ENCODE data around the gene SFSWAP.
"Not testable (repeated sequence)": the region's sequence is repeated elsewhere in the genome, so short reads cannot be mapped to it uniquely, and the experiment has no call there.

The SFSWAP gene

GRCh38 chr12:131680392-131681256 lies 30.3 kb upstream of the SFSWAP start:
- H3K27me3 ChIP-seq (ENCODE audit: control insufficient read depth, insufficient read depth, low read length); DNase-seq (ENCODE audit: low read depth, low spot score); H3K36me3 ChIP-seq (ENCODE audit: control insufficient read depth, insufficient read depth, low read length); H3K4me3 ChIP-seq (ENCODE audit: low read length); H3K9me3 ChIP-seq (ENCODE audit: control insufficient read depth, insufficient read depth, low read length); H3K27ac ChIP-seq (ENCODE audit: low read length); H3K4me1 ChIP-seq (ENCODE audit: control insufficient read depth, insufficient read depth, low read length): not testable (repeated sequence)
- no CpG with 5 or more reads among the region's 18 CpGs for WGBS (ENCODE audit: insufficient coverage, insufficient read length)

GRCh38 chr12:131681257-131681620 lies 29.7 kb upstream of the SFSWAP start:
- H3K27me3 ChIP-seq (ENCODE audit: control insufficient read depth, insufficient read depth, low read length) = no peaks in the 10 kb centered on the region
- no peaks in the 10 kb centered on the region for H3K36me3 ChIP-seq (ENCODE audit: control insufficient read depth, insufficient read depth, low read length)
- H3K9me3 ChIP-seq (ENCODE audit: control insufficient read depth, insufficient read depth, low read length) = no peaks in the 10 kb centered on the region
- no peak for DNase-seq (ENCODE audit: low read depth, low spot score)
- WGBS (ENCODE audit: insufficient coverage, insufficient read length) = no CpG with 5 or more reads among the region's 5 CpGs
- H3K27ac ChIP-seq (ENCODE audit: low read length) = no peak overlapping the region
- H3K4me1 ChIP-seq (ENCODE audit: control insufficient read depth, insufficient read depth, low read length) = peaks cover 5% of the 10 kb centered on the region
- H3K4me3 ChIP-seq (ENCODE audit: low read length) = no peak overlapping the region

GRCh38 chr12:131681746-131682509 lies 29.0 kb upstream of the SFSWAP start:
- not testable (repeated sequence) for H3K36me3 ChIP-seq (ENCODE audit: control insufficient read depth, insufficient read depth, low read length); H3K27ac ChIP-seq (ENCODE audit: low read length); H3K27me3 ChIP-seq (ENCODE audit: control insufficient read depth, insufficient read depth, low read length); H3K4me1 ChIP-seq (ENCODE audit: control insufficient read depth, insufficient read depth, low read length); H3K4me3 ChIP-seq (ENCODE audit: low read length); H3K9me3 ChIP-seq (ENCODE audit: control insufficient read depth, insufficient read depth, low read length)
- peak; percentile 81 for DNase-seq (ENCODE audit: low read depth, low spot score)
- WGBS (ENCODE audit: insufficient coverage, insufficient read length) = no CpG with 5 or more reads among the region's 25 CpGs

- 100% methylated on average over 1 of the region's 10 CpGs for WGBS (ENCODE audit: insufficient coverage, insufficient read length)
- Histone ChIP-seq H3K4me1 (ENCODE audit: control insufficient read depth, insufficient read depth, low read length) (peaks cover 5% of the 10 kb centered on the region), H3K36me3 (ENCODE audit: control insufficient read depth, insufficient read depth, low read length) (no peaks in the 10 kb centered on the region), H3K27ac (ENCODE audit: low read length) (no peak overlapping the region), H3K27me3 (ENCODE audit: control insufficient read depth, insufficient read depth, low read length) (no peaks in the 10 kb centered on the region), H3K9me3 (ENCODE audit: control insufficient read depth, insufficient read depth, low read length) (no peaks in the 10 kb centered on the region), H3K4me3 (ENCODE audit: low read length) (no peak overlapping the region)
- DNase-seq (ENCODE audit: low read depth, low spot score) = no peak
These were observed 28.4 kb upstream of the SFSWAP start for GRCh38 chr12:131682510-131682895.

- Histone ChIP-seq H3K4me3 (ENCODE audit: low read length) (no peak overlapping the region), H3K27ac (ENCODE audit: low read length) (no peak overlapping the region)
- 100% methylated on average over 2 of the region's 17 CpGs for WGBS (ENCODE audit: insufficient coverage, insufficient read length)
These were observed 27.4 kb upstream of the SFSWAP start for GRCh38 chr12:131683266-131684014.

GRCh38 chr12:131684015-131684725 lies 26.7 kb upstream of the SFSWAP start:
- no CpG with 5 or more reads among the region's 26 CpGs for WGBS (ENCODE audit: insufficient coverage, insufficient read length)
- no peaks in the 10 kb centered on the region for H3K36me3 ChIP-seq (ENCODE audit: control insufficient read depth, insufficient read depth, low read length)
- no peak for DNase-seq (ENCODE audit: low read depth, low spot score)

More at GRCh38 chr12:131683266-131684014, 27.4 kb upstream of the SFSWAP start:
- Histone ChIP-seq H3K9me3 (ENCODE audit: control insufficient read depth, insufficient read depth, low read length) (no peaks in the 10 kb centered on the region), H3K4me1 (ENCODE audit: control insufficient read depth, insufficient read depth, low read length) (peaks cover 5% of the 10 kb centered on the region), H3K36me3 (ENCODE audit: control insufficient read depth, insufficient read depth, low read length) (no peaks in the 10 kb centered on the region), H3K27me3 (ENCODE audit: control insufficient read depth, insufficient read depth, low read length) (no peaks in the 10 kb centered on the region)
- DNase-seq (ENCODE audit: low read depth, low spot score) = no peak

GRCh38 chr12:131687346-131688125 lies 23.4 kb upstream of the SFSWAP start:
- Histone ChIP-seq H3K9me3 (ENCODE audit: control insufficient read depth, insufficient read depth, low read length) (no peaks in the 10 kb centered on the region), H3K4me1 (ENCODE audit: control insufficient read depth, insufficient read depth, low read length) (peaks cover 5% of the 10 kb centered on the region), H3K27me3 (ENCODE audit: control insufficient read depth, insufficient read depth, low read length) (no peaks in the 10 kb centered on the region), H3K27ac (ENCODE audit: low read length) (no peak overlapping the region), H3K4me3 (ENCODE audit: low read length) (no peak overlapping the region), H3K36me3 (ENCODE audit: control insufficient read depth, insufficient read depth, low read length) (no peaks in the 10 kb centered on the region)
- WGBS (ENCODE audit: insufficient coverage, insufficient read length) = no CpG with 5 or more reads among the region's 15 CpGs
- no peak for DNase-seq (ENCODE audit: low read depth, low spot score)

More at GRCh38 chr12:131684015-131684725, 26.7 kb upstream of the SFSWAP start:
- Histone ChIP-seq H3K4me3 (ENCODE audit: low read length) (no peak overlapping the region), H3K9me3 (ENCODE audit: control insufficient read depth, insufficient read depth, low read length) (no peaks in the 10 kb centered on the region), H3K4me1 (ENCODE audit: control insufficient read depth, insufficient read depth, low read length) (peaks cover 5% of the 10 kb centered on the region), H3K27me3 (ENCODE audit: control insufficient read depth, insufficient read depth, low read length) (no peaks in the 10 kb centered on the region), H3K27ac (ENCODE audit: low read length) (no peak overlapping the region)

- Histone ChIP-seq H3K27me3 (ENCODE audit: control insufficient read depth, insufficient read depth, low read length) (no peaks in the 10 kb centered on the region), H3K4me3 (ENCODE audit: low read length) (no peak overlapping the region), H3K36me3 (ENCODE audit: control insufficient read depth, insufficient read depth, low read length) (no peaks in the 10 kb centered on the region), H3K9me3 (ENCODE audit: control insufficient read depth, insufficient read depth, low read length) (no peaks in the 10 kb centered on the region), H3K27ac (ENCODE audit: low read length) (no peak overlapping the region), H3K4me1 (ENCODE audit: control insufficient read depth, insufficient read depth, low read length) (no peaks in the 10 kb centered on the region)
- WGBS (ENCODE audit: insufficient coverage, insufficient read length) = 100% methylated on average over 2 of the region's 3 CpGs
- no peak for DNase-seq (ENCODE audit: low read depth, low spot score)
These were observed 22.6 kb upstream of the SFSWAP start for GRCh38 chr12:131688131-131688844.

- H3K4me1 ChIP-seq (ENCODE audit: control insufficient read depth, insufficient read depth, low read length) = no peaks in the 10 kb centered on the region
- no peak overlapping the region for H3K27ac ChIP-seq (ENCODE audit: low read length)
- no peaks in the 10 kb centered on the region for H3K9me3 ChIP-seq (ENCODE audit: control insufficient read depth, insufficient read depth, low read length)
- no peak overlapping the region for H3K4me3 ChIP-seq (ENCODE audit: low read length)
- no peaks in the 10 kb centered on the region for H3K36me3 ChIP-seq (ENCODE audit: control insufficient read depth, insufficient read depth, low read length)
- no peak for DNase-seq (ENCODE audit: low read depth, low spot score)
- 100% methylated on average over 3 of the region's 3 CpGs for WGBS (ENCODE audit: insufficient coverage, insufficient read length)
- no peaks in the 10 kb centered on the region for H3K27me3 ChIP-seq (ENCODE audit: control insufficient read depth, insufficient read depth, low read length)
These were observed 22.1 kb upstream of the SFSWAP start for GRCh38 chr12:131688845-131689154.
